DND-41 (cell line): ENCODE results near the gene IFI44.

Source experiments
- CTCF ChIP-seq: IDR thresholded peaks from 2 replicates; pipeline ENCODE4 v1.5.1; 2012; ENCODE audit warnings: borderline replicate concordance, low read length, moderate library complexity, mild to moderate bottlenecking; ENCODE audit not compliant: poor library complexity, severe bottlenecking; ENCODE audit errors: extremely low read depth
- EZH2 ChIP-seq: IDR thresholded peaks from 3 replicates; pipeline ENCODE4 v1.6.1; 2012; ENCODE audit warnings: borderline replicate concordance, low read depth, mild to moderate bottlenecking, moderate library complexity, low read length, inconsistent platforms; ENCODE audit not compliant: severe bottlenecking

- TF ChIP-seq CTCF (no peak), EZH2 (no peak)
These were observed 14.3 kb downstream of the IFI44 start for GRCh38 chr1:78663923-78664322.
